Stomach smooth muscle (tissue), 2 donors: ENCODE data around the gene TSC1.

Experiments used
- H3K27ac ChIP-seq: one replicate; pipeline ENCODE4 v1.7.0; 2013; ENCODE audit warnings: mild to moderate bottlenecking, low read length, inconsistent platforms
- H3K27me3 ChIP-seq, 2 donors: one replicate each; pipeline ENCODE4 v1.7.0; 2013; ENCODE audit warnings: low read length in 2 of 2; ENCODE audit not compliant: insufficient read depth in 2 of 2, control insufficient read depth in 1 of 2
- H3K36me3 ChIP-seq, 2 donors: one replicate each; pipeline ENCODE4 v1.7.0; 2013; ENCODE audit warnings: low read length in 2 of 2; ENCODE audit not compliant: control insufficient read depth in 2 of 2, insufficient read depth in 2 of 2
- H3K4me1 ChIP-seq: one replicate; pipeline ENCODE4 v1.7.0; 2013; ENCODE audit warnings: low read length; ENCODE audit not compliant: control insufficient read depth, insufficient read depth
- H3K4me3 ChIP-seq, 2 donors: one replicate each; pipeline ENCODE4 v1.7.0; 2013; ENCODE audit warnings: low read length in 2 of 2
- H3K9ac ChIP-seq, 2 donors: one replicate each; pipeline ENCODE4 v1.7.0; 2013; ENCODE audit warnings: low read length in 2 of 2, mild to moderate bottlenecking in 1 of 2
- H3K9me3 ChIP-seq, 2 donors: one replicate each; pipeline ENCODE4 v1.7.0; 2013; ENCODE audit warnings: low read length in 2 of 2; ENCODE audit not compliant: control insufficient read depth in 2 of 2
- donor health status: healthy.
- donor health status: Pancreatic carcinoma.

The TSC1 gene

DNA sequence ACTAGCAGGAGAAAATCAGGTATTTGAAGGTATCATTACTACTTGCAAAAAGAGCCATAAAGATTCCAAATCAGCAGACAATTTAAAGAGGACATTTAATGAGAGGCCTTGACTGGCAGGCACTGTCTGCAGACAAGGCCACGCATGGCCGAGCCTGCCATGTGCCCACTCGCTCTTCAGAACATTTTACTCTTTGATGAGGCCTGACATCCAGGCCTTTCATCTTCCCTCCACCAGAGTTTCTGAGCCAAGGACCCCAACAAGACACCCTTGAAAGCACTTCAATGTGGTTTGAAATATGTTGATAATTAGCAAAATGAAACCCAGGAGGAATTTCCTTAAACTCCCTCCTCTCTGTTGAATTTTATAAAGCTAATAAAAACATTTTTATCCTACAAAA, 82.8 kb downstream of the TSC1 start:
- Histone ChIP-seq H3K36me3 (no peaks in the 10 kb centered on the region), H3K27me3 (no peaks in the 10 kb centered on the region), H3K9me3 (no peaks in the 10 kb centered on the region), H3K9ac (no peak overlapping the region), H3K4me1 (peaks cover 24% of the 10 kb centered on the region), H3K4me3 (no peak overlapping the region), H3K27ac (no peak overlapping the region)

GRCh38 chr9:132858751-132859150, 85.7 kb downstream of the TSC1 start:
- no peaks in the 10 kb centered on the region for H3K36me3 ChIP-seq
- no peak overlapping the region for H3K9ac ChIP-seq
- H3K27ac ChIP-seq: peak overlapping the region; percentile 92
- H3K9me3 ChIP-seq: no peaks in the 10 kb centered on the region
- H3K4me1 ChIP-seq: peaks cover 34% of the 10 kb centered on the region
- H3K4me3 ChIP-seq: no peak overlapping the region
- no peaks in the 10 kb centered on the region for H3K27me3 ChIP-seq

DNA sequence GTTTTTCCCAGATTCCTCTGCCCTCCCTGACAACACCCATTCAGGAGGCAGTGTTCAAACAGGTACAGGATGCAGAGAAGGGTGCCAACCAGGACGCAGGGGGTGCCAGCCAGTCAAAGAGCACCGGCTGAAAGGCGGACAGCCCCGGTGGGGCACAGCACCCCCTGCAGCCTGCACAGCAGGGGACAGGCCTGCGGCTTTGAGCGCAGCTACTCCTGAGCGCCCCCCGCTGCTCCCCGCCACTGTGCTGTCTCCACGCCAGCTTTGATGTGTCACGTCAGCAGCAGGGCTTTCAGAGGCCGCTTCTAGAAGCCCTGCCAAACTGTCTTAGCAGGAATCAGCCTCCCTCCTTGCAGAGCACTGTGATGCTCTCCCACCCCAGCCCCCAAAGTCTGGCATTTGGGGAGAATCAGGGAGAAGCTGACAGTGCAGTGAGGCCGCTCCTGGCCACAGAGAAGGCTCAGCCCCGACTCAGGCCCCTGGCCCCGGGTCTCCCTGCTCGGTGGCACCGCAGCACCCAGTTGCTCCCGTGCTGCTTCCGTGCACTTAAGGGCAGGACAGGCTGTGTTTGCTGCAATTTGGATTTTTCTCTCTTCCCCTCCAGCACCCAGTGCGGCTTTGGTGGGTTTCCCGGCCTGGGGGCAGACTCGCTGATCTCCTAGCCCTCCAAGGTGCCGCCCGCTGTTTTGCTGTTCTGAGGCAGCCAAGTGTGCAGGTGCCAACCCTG, 86.6 kb downstream of the TSC1 start:
- H3K36me3 ChIP-seq: no peaks in the 10 kb centered on the region
- H3K9ac ChIP-seq: peak overlapping the region; percentile 28 to 66
- H3K27ac ChIP-seq: peak overlapping the region; percentile 92
- no peaks in the 10 kb centered on the region for H3K27me3 ChIP-seq
- peaks cover 34% of the 10 kb centered on the region for H3K4me1 ChIP-seq
- H3K4me3 ChIP-seq: peak overlapping the region in 1 of 2 donors; percentile 47
- no peaks in the 10 kb centered on the region for H3K9me3 ChIP-seq

- no peaks in the 10 kb centered on the region for H3K27me3 ChIP-seq
- H3K4me3 ChIP-seq: peak overlapping the region in 1 of 2 donors; percentile 47
- peaks cover 34% of the 10 kb centered on the region for H3K4me1 ChIP-seq
- peak overlapping the region; percentile 92 for H3K27ac ChIP-seq
- H3K9ac ChIP-seq: peak overlapping the region; percentile 28 to 66
- no peaks in the 10 kb centered on the region for H3K36me3 ChIP-seq
- H3K9me3 ChIP-seq: no peaks in the 10 kb centered on the region
These were observed 87.4 kb downstream of the TSC1 start for GRCh38 chr9:132857031-132857430.

- H3K9ac ChIP-seq: no peak overlapping the region
- H3K4me3 ChIP-seq: no peak overlapping the region
- peaks cover 40% of the 10 kb centered on the region for H3K4me1 ChIP-seq
- H3K27me3 ChIP-seq: no peaks in the 10 kb centered on the region
- peak overlapping the region; percentile 92 for H3K27ac ChIP-seq
- no peaks in the 10 kb centered on the region for H3K9me3 ChIP-seq
- no peaks in the 10 kb centered on the region for H3K36me3 ChIP-seq
These were observed 88.5 kb downstream of the TSC1 start for GRCh38 chr9:132855904-132856303.

DNA sequence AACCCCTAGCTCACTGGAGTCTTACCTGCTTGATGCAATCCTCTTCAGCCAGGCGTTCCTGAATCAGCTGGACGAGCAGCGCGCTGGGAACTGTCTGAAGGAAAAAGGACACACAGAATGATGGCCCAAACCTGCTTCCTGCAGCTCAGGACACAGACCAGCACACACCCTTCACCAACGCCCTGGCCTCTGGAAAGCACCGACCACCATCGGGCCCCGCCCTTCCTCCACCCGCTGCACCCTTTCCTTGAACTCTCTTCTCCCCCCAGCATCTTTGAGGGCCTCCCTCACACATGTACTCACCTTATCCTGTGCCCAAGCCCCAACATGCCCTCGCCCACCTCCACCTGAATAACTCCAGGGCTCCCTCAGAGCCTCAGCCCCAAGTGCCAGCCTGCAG, 89.6 kb downstream of the TSC1 start:
- H3K27ac ChIP-seq: no peak overlapping the region
- H3K9me3 ChIP-seq: no peaks in the 10 kb centered on the region
- H3K4me3 ChIP-seq: no peak overlapping the region
- no peaks in the 10 kb centered on the region for H3K27me3 ChIP-seq
- H3K4me1 ChIP-seq: peaks cover 40% of the 10 kb centered on the region
- no peak overlapping the region for H3K9ac ChIP-seq
- no peaks in the 10 kb centered on the region for H3K36me3 ChIP-seq

DNA sequence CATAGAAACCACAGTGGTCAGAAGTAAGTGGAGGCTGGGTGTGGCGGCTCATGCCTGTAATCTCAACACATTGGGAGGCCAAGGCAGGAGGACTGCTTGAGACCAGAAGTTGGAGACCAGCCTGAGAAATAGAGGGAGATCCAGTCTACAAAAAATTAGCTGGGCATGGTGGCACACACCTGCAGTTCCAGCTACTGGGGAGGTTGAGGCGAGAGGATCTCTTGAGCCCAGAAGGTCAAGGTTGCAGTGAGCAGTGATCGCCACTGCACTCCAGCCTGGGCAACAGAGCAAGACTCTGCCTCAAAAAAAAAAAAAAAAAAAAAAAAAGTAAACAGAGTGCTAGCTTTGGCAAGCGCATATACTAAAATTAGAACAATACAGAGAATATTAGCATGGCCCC, 90.9 kb downstream of the TSC1 start:
- no peak overlapping the region for H3K27ac ChIP-seq
- no peak overlapping the region for H3K4me3 ChIP-seq
- H3K27me3 ChIP-seq: no peaks in the 10 kb centered on the region
- peaks cover 37% of the 10 kb centered on the region for H3K4me1 ChIP-seq
- no peaks in the 10 kb centered on the region for H3K9me3 ChIP-seq
- no peak overlapping the region for H3K9ac ChIP-seq
- no peaks in the 10 kb centered on the region for H3K36me3 ChIP-seq

GRCh38 chr9:132849185-132849706, 95.2 kb downstream of the TSC1 start:
- H3K36me3 ChIP-seq: no peaks in the 10 kb centered on the region
- no peak overlapping the region for H3K9ac ChIP-seq
- no peaks in the 10 kb centered on the region for H3K27me3 ChIP-seq
- H3K4me3 ChIP-seq: peak overlapping the region in 1 of 2 donors; percentile 35
- H3K9me3 ChIP-seq: no peaks in the 10 kb centered on the region
- H3K4me1 ChIP-seq: peaks cover 12% of the 10 kb centered on the region
- peak overlapping the region; percentile 67 for H3K27ac ChIP-seq

- Histone ChIP-seq H3K9ac (no peak overlapping the region), H3K9me3 (no peaks in the 10 kb centered on the region), H3K4me1 (peaks cover 12% of the 10 kb centered on the region), H3K27ac (no peak overlapping the region), H3K36me3 (no peaks in the 10 kb centered on the region), H3K4me3 (no peak overlapping the region), H3K27me3 (no peaks in the 10 kb centered on the region)
These were observed 97.4 kb downstream of the TSC1 start for GRCh38 chr9:132846918-132847515.

DNA sequence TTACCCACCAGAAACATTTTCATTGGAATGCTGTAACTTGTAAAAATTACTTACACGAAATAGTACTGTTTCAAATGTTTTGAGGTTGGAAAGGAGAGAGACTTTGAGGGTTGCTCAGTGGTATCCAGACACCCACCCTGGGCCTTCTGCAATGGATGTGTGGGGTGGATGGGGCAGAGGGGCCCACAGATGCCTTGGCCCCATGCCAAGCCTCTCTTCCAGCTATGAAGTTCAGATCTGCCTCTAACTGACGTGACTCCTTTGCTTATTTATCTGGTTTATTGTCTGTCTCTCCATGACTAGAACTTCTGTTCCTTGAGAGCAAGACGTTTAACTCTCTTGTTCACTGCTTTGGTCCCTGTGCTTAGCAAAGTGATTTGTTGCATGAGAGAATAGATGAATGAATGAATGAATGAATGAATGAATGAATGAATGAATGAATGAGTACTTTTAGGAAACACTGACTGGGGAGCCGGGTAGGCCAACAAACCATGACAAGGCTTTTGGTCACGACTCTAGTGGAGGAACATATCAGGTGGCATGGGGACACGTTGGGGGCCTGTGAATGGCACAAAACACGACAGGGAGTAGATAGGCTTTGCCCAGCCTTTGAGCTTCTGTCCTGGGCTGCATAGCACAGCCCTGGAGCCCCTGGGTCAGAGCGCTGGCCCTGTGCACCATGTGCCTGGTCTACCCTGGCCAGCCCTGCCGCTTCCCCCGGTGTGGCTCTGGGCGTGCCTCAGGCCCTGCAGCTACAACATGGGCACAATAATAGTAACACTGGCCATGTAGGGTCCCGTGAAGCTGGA, 98.1 kb downstream of the TSC1 start:
- Histone ChIP-seq H3K4me3 (no peak overlapping the region), H3K27ac (no peak overlapping the region), H3K4me1 (peaks cover 10% of the 10 kb centered on the region), H3K9me3 (no peaks in the 10 kb centered on the region), H3K36me3 (no peaks in the 10 kb centered on the region), H3K9ac (no peak overlapping the region), H3K27me3 (no peaks in the 10 kb centered on the region)
